AG08395 (cell line): ENCODE results near the gene PCNT.
"Not testable (repeated sequence)": the region's sequence is repeated elsewhere in the genome, so short reads cannot be mapped to it uniquely, and the experiment has no call there.

Source experiments
- DNase-seq: peaks from one replicate; pipeline ENCODE4 v3.0.0; 2012; ENCODE audit warnings: mixed read lengths, low spot score

Gene PCNT

DNA sequence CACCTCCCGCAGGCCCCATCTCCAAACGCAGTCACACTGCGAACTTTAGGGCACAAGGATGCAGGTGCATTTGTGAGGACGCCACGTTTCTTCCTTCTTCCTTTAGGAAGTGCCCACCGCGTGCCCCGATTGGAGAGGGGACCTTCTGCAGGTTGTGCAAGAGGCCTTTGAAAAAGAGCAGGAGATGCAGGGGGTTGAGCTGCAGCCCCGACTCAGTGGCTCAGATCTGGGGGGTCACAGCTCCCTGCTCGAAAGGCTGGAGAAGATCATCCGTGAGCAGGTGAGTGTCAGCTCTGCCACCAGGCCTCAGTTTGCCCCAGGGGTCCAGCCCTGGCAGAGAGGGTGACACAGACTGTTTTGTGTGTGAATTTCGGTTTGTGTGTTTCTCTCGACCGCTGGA lies 103.6 kb downstream of the PCNT start:
- DNase-seq: no peak

DNA sequence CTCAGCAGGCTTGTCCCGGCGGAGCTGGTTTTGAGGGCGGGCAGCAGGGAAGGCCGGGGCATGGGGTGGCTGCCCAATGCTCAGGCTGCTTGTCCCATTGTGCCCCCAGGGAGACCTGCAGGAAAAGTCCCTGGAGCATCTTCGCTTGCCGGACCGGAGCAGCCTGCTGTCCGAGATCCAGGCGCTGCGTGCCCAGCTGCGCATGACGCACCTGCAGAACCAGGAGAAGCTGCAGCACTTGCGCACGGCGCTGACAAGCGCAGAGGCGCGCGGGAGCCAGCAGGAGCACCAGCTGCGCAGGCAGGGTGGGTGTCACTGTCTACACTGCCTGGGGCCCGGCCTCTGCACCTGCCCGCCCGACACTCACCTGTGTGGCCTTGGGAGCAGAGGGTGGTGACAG lies 104.3 kb downstream of the PCNT start:
- DNase-seq: no peak

DNA sequence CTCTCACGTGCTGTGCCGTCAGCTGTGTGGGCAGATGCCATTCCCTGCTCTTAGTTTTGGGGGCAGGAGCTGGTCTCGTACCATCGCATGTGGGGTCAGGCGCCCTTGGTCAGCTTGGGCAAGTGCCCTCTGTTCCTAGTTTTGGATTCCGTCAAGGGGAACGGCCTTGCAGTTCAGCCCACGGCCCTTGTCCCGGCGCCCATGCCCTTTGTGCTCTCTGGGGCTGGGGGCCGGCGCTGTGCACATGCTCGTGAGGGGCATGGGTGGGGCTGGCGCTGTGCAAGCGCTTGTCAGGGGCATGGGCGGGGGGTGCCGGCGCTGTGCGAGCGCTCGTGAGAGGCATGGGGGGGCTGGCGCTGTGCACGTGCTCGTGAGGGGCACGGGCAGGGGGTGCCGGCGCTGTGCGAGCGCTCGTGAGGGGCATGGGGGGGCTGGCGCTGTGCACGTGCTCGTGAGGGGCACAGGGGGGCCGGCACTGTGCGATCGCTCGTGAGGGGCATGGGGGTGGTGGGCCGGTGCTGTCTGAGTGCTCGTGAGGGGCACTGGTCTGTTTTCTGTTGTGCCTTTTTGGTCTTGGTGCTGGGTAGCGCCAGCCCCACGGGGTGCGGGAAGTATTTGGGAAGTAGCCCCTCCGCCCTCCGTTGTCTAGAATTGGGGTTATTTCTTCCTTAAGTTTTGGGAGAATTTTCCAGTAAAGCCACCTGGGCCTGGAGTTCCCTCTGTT lies 105.2 kb downstream of the PCNT start:
- no peak for DNase-seq

DNA sequence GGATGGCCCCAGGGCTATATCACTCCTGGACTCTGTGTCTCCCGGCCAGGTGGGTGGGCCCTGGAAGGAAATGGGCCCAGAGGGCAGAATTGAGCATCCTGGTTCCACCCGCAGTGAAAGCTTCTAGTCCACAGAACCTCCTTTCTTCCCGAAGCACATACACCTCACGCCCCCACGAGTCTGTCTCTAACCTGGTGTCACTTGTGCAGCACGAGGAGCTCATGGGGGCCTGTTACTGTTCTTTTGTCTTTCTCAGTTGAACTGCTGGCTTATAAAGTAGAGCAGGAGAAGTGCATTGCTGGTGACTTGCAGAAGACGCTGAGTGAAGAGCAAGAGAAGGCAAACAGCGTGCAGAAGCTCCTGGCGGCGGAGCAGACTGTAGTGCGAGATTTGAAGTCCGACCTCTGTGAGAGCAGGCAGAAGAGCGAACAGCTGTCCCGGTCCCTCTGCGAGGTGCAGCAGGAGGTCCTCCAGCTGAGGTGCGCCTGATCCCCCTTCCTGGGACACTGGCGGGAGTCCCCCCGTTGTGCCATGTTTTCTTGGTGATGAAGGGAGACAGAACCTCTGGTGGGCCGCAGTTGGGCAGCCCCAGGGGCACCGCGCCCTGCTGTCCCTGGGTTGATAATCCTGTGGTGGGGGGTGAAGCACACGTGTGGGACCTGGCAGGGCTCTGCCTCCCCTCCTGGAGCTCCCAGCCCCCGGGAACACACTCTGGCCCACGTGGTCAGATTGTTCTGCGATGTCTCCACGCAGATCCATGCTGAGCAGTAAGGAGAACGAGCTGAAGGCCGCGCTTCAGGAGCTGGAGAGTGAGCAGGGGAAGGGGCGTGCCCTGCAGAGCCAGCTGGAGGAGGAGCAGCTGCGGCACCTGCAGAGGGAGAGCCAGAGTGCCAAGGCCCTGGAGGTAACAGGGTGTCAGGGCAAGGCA lies 106.1 kb downstream of the PCNT start:
- DNase-seq: no peak

DNA sequence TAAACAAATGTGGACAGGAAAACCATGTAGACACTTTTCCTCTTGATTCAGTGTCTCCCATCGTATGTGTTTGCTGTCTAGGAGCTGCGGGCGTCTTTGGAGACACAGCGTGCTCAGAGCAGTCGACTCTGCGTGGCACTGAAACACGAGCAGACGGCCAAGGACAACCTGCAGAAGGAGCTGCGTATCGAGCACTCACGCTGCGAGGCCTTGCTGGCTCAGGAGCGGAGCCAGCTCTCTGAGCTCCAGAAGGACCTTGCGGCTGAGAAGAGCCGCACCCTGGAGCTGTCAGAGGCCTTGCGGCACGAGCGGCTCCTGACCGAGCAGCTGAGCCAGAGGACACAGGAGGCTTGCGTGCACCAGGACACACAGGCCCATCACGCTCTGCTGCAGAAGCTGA lies 107.5 kb downstream of the PCNT start:
- DNase-seq: no peak

DNA sequence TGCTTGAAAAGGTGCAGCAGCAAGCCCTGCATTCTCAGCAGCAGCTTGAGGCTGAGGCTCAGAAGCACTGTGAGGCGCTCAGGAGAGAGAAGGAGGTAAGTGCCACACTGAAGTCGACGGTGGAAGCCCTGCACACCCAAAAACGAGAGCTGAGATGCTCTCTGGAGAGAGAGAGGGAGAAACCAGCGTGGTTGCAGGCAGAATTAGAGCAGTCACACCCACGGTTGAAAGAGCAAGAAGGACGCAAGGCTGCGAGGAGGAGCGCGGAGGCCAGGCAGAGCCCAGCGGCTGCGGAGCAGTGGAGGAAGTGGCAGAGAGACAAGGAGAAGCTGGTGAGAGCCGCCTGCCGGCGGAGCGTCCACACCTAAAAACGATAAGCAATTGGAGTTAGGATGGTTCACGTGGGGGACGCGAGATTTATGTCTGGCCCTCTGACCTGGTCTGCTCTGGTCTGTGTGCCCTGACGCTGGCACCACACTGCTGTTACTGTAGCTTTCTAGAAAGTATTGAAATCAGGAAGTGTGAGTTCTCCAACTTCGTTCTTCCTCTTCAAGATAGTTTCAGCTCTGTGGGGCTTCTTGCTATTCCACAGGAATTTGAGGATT lies 108.0 kb downstream of the PCNT start:
- no peak for DNase-seq

DNA sequence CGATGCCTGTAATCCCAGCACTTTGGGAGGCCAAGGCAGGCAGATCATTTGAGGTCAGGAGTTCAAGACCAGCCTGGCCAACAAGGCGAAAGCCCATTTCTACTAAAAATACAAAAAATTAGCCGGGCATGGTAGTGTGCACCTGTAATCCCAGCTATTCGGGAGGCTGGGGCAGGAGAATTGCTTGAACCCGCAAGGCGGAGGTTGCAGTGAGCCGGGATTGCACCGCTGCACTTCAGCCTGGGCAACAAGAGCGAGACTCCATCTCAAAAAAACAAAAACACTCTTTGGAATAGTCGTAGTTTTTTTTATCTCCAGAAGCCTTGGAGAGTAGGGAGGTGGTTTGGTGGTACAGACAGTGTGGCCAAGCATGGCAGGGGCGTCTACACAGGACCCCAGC lies 109.2 kb downstream of the PCNT start:
- DNase-seq: not testable (repeated sequence)

DNA sequence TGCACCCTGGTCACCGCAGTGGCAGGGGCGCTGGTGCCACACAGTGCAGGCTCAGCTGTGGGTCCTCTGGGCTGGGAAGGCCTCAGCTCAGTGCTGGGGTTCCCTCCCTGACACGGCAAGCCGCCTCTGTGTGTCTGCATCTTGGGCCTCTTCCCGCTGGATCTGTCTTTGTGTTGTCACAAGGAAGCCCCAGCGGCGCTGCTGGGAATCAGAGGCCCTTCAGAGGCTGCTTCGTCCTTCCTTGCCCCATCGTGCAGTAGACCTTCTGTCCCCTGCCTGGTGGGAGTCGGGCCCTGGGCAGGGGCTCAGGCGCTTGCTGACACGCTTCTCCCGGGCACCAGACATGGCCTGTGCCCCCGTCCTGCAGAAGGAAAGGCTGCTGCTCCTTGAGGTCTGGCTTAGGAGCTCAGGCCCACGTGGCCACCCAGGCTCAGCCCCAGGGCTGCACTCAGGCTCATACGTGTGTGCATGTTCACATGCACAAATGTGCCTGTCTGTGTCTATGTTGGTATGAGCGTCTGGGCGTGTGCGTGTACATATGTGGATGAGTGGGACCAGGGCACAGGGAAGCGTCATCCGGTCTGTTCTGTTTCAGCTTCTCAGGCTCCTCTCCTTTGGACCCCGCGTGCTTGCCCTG lies 110.5 kb downstream of the PCNT start:
- DNase-seq: no peak

DNA sequence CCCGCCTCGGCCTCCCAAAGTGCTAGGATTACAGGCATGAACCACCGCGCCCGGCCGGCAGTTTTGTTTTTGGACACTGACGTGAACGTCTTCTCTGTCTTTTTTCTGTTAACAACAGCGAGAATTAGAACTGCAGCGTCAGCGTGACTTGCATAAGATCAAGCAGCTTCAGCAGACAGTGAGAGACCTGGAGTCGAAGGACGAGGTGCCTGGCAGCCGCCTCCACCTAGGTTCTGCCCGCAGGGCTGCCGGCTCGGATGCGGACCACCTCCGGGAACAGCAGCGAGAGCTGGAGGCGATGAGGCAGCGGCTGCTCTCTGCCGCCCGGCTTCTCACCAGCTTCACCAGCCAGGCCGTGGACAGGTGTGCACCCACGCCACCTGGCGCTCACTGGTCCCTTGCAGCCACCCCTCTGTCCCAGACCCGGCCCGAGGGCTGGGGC lies 111.9 kb downstream of the PCNT start:
- DNase-seq: no peak

DNA sequence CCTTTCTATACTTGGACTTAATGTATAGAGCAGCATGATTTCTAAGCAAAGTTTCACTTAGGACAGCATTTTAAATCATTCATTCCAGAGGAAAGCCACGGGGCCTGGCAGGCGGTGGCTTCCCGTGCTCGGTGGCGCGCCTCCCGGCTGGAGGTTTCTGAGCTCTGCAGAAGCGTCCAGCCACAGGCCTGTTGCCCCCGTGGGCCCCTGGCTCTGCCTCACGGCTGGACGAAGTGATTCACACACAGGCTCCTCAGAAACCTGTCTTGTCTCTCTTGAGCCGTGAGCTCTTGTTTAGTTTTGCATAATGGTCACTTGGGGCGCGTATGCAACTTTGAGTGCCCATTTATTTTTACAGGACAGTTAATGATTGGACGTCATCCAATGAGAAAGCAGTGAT lies 112.7 kb downstream of the PCNT start:
- DNase-seq: no peak

DNA sequence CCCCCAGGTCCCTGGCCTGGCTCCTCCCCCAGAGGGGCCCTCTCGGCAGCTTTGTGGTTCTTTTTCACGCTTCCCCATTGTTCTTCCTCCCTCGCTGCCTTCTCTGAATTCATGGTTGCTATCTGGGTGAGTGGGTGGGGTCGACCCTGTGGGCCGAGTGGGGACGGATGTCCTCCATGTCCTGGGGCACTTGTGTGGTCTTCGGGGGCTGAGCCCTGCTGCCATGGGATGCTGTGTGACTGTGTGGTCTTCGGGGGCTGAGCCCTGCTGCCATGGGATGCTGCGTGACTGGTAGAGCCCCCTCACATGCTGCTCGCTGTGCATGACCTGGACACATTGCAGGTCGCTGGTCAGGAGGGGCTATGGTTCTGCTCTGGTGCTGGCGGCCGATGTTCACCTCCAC lies 113.1 kb downstream of the PCNT start:
- DNase-seq: no peak

DNA sequence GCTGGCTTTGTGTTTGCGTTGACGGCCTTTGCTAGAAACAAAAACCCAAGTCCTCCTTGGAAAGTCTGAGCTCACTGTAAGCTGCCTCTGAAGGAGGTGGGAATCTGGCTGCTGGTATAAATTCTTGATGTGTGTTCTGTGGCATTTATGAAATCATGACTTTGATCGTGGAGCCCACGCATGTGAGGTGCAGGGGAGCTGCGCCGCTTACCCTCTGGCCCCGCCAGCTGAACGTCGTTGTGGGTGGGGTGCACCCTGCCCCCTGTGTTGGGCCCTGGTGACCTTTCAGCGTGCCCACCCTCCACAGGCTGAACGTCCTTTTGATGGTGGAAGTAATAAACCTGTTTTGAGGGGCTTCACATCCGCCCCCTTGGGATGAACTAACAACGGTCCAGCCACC lies 113.6 kb downstream of the PCNT start:
- DNase-seq: no peak

DNA sequence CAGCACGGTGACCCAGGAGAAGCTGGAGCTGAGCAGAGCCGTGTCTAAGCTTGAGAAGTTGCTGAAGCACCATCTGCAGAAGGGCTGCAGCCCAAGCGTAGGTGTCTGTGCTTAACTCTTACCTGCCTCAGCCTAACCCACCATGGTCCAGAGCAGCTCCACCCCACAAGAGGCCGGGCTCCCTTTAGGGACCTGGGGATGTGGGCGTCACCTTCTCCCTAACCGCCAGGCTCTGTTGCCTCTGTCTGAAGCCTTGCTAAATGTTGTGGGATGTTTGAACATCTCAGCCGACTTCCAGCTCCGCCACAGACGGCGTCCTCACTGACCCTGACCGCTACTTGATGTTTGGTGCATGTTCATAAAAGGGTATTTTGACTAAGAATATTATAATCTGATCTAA lies 114.3 kb downstream of the PCNT start:
- no peak for DNase-seq

DNA sequence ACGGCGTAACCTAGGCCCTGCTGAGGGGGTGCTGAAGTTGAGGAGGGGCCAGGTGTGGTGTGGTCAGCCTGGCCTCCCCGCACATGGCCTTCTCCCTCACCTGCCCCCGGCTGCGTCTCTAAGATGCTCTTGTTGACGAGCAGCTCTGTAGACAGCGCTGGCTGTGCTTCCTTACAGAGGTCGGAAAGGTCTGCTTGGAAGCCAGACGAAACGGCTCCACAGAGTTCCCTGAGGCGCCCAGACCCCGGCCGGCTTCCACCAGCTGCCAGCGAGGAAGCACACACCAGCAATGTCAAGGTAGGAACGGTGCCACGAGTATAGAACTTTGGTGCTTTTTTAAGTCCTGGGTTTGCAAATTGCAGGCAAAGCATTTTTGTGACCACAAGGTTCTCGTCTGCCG lies 116.0 kb downstream of the PCNT start:
- no peak for DNase-seq

DNA sequence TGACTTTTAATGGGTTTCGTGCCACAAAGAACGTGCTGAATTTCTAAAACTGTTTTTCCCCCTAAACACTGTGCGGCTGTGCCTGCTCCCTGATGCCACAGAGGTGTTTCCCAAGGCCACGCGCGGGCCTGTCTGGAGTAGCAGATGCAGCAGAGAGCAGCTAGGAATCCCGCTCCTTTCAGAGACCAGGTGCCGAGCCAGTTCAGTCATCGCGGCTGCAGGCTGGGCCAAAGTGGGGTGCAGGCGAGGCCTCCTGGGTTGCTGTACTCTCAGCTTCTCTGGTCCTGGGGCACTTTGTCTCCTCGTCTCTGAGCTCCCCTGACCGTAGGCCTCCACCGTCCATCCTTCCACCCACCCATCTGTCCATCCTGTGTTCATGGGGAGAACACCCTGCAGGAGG lies 117.4 kb downstream of the PCNT start:
- no peak for DNase-seq

DNA sequence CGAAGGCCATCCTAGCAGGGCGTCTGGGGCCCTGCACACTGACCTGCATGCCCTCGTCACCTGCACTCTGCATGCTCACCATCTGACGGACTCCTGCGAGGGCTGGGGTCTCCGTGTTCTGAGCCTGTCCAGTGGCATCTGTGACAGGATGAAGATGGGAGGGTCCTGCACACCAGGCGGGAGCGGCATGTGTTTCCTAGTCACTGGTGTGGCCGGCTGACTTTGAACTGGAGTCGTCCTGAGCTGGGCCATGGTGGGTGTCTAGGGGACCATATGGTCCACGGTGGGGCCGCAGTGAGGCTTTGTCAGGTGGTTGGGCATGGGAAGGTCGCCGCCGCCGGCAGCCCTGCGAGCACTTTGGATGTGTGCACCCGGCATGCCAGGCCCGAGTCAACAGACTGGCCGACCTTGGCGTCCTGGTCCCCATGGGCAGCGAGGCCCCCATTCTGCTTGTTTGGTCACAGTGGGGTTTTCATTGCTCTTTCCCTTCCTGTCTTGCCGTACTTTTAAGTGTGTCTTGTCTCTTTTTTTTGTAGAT lies 118.1 kb downstream of the PCNT start:
- no peak for DNase-seq

DNA sequence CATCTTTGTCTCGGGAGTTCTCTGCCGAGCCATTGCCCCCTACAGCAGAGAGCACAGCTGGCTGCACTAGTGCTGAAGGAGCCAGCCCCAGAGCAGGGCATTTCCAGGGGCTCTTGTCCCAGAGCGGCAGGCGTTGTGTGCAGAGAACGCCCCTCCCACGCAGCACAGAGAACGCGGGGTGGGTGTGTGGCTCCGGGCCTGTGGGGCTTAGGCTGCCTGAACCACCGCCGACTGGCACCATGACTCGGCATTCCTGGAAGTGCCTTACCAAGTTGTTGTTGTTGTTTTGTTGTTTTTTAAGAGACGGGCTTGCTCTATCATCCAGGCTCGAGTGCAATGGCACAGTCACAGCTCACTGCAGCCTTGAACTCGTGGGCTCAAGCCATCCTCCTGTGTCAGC lies 119.0 kb downstream of the PCNT start:
- no peak for DNase-seq

DNA sequence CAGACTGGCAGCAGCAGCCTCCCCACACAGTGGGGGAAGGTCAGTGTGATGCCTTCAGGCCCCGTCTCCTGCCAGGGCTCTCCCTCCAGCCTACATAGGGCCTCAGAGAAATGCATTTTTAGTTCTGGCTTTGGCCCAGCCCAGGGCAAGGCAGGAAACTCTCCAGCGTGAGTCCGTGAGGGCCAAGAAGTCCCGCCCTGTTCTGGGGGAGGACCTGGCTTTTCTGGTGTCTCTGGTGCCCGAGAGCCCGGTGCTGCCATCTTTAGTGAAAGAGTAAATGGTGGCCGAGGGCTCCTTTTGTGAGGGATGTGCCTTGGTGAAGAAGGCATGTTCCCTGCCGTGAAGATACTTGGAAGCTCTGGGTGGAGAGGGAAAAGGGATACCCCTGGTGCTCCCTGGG lies 120.0 kb downstream of the PCNT start:
- no peak for DNase-seq

DNA sequence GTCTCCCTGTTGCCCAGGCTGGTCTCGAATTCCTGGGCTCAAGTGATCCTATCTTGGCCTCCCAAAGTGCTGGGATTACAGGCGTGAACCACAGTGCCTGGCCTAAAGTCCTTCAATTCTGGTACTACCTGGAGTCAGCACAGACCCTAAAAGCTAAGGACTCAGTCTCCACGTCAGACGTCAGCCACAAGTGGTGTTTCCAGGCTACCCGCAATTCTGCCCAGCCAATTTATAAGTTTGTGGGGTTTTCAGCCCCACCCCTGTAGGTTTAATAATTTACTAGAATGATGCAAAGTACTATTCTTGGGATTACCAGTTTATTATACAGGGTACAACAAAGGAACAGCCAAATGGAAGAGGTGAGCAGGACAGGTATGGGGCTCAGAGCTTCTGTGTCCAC lies 124.2 kb downstream of the PCNT start:
- DNase-seq: no peak

DNA sequence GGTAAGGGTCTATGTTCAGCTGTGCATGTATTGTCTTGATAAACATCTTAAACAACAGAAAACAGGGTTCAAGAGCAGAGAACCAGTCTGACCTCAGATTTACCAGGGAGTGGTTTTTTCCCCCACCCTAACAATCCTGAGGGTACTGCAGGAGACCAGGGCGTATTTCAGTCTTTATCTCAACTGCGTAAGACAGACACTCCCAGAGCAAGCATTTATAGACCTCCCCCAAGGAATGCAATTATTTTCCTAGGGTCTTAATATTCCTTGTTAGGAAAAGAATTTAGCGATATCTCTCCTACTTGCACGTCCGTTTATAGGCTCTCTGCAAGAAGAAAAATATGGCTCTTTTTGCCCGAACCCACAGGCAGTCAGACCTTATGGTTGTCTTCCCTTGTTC lies 124.9 kb downstream of the PCNT start:
- DNase-seq: not testable (repeated sequence)

DNA sequence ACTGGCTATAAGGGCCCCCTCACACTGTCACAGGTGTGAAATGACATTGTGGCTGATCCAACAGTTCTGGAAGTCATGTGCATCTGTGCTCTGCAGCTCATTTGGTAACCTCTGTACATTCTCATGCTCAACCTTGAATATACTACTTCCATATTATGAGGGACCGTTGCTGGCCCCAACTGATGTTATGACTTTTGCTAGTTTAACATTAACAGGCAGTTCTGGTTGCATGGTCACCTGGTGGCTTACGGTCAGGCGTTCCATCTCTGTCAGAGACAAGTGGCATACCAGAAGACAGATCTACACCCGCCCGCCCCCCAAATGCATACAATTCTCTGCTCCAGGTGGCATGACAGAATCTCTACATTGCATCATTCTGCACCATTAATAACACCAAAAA lies 128.8 kb downstream of the PCNT start:
- DNase-seq: no peak

DNA sequence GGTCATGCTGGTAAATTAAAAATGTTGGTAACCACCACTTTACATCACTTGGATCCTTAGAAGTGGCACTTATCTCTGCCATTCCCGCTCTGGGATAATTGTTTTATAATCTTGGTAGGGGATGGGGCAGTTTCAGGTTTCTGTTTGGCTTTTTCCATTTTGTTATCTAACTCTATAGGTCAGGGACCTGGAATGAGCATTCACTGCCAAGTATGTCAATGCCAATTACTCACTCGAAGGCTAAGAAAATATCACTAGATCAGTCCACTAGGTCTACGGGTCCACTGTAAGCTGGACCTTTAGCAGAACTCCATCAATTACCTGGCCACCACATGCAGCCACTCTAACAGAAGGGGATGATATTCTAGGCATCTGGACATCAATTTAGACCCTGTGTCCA lies 130.2 kb downstream of the PCNT start:
- DNase-seq: no peak
